Choroid plexus epithelial cell (primary cell): Measurements from ENCODE around the gene TMEM30B.
"Not testable (repeated sequence)": the region's sequence is repeated elsewhere in the genome, so short reads cannot be mapped to it uniquely, and the experiment has no call there.

Experiments
- DNase-seq: peaks from one replicate; pipeline ENCODE4 v3.0.0-alpha.2; 2010; ENCODE audit warnings: low read depth
- H3K4me3 ChIP-seq: 2 replicates; pipeline ENCODE4 v1.5.1; 2011; ENCODE audit warnings: low read depth, mild to moderate bottlenecking, control low read depth, low read length, moderate library complexity
- TF ChIP-seq, protein P1 (sequence below): conservative IDR thresholded peaks from 2 replicates; pipeline ENCODE4 v1.5.1; 2011; ENCODE audit warnings: low read depth, mild to moderate bottlenecking, control low read depth, inconsistent platforms, low read length, moderate library complexity

The TMEM30B gene

DNA sequence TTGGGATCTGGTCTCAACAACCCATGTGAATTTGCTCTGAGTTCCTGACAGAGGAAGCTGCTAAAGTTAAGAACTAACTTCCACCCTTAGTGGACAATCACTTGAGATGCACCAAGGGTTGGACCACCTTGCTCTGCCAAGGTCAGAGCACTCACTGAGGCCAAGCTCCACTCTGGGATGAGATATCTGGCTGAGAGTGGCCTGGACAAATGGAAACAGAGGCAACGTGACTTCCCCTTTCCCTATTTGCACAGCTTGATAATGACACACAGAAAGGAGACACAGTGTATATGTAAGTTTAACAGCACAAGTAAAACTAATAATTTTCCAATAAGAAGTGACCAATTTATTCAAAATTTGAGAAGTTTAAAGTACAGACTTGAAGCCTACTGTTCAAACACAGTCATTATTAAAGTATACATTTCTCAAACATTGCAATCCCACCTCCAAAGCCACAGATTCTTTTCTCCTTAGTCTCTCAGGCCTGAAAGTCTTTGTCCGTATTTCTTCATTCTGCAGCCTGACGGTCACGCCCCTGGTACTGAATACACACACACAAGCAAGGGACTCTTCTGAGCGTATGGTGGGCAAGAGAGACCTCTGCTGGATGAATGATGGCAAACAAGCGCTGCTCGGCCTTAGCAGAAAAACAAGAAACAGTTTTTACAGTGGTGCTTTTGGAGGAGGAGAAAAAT, 28.6 kb downstream of the TMEM30B start:
- H3K4me3 ChIP-seq: no peak overlapping the region
- TF ChIP-seq, protein P1, sequence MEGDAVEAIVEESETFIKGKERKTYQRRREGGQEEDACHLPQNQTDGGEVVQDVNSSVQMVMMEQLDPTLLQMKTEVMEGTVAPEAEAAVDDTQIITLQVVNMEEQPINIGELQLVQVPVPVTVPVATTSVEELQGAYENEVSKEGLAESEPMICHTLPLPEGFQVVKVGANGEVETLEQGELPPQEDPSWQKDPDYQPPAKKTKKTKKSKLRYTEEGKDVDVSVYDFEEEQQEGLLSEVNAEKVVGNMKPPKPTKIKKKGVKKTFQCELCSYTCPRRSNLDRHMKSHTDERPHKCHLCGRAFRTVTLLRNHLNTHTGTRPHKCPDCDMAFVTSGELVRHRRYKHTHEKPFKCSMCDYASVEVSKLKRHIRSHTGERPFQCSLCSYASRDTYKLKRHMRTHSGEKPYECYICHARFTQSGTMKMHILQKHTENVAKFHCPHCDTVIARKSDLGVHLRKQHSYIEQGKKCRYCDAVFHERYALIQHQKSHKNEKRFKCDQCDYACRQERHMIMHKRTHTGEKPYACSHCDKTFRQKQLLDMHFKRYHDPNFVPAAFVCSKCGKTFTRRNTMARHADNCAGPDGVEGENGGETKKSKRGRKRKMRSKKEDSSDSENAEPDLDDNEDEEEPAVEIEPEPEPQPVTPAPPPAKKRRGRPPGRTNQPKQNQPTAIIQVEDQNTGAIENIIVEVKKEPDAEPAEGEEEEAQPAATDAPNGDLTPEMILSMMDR: peak; percentile 98
- DNase-seq: peak; percentile 98

DNA sequence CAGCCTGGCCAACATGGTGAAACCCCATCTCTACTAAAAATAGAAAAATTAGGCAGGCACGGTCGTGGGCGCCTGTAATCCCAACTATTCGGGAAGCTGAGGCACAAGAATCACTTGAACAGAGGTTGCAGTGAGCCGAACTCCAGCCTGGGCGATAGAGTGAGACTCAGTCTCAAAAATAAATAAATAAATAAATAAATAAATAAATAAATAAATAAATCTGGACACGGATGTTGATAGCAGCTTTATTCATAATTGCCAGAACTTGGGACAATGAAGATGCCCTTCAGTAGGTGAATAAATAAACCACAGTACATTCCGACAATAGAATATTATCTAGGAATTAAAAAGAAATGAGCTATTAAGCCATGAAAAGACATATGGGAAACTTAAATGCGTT, 31.1 kb downstream of the TMEM30B start:
- no peak for DNase-seq
- TF ChIP-seq, protein P1: no peak
- no peak overlapping the region for H3K4me3 ChIP-seq

DNA sequence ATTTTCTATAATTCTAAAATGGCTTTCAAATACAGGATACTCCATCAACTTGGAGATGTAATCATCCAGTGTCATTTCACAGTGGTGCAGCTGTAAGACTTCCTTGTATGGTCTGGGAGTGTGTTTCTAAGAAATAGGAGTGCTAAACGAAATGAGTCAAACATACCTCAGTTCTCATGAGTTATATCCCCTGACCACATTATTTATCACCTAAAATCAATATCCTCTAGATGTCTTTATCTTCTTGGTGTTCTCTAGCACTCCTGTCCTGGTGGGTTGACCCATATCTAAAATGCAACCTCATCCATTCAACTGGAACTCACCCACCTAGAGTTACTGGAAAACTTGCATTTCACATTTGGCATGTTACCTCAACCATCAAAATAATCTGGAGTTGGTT, 33.2 kb downstream of the TMEM30B start:
- TF ChIP-seq, protein P1: no peak
- H3K4me3 ChIP-seq: no peak overlapping the region
- DNase-seq: peak; percentile 47

DNA sequence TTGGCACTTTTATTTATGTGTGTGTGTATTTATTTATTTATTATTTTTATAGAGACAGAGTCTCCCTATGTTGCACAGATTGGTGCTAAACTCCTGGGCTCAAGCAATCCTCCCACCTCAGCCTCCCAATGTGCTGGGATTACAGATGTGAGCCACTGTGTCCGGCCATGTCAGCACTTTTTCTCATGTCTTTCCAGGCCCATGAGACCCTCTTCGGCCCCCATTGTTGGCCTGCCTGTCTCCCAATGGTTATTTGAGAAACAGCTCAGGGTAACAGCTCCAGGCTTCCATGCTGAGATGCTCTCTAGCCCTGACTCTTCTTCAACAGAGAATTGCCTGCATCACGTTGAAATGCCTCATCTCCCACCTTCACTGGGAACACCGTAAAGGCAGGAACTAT, 34.4 kb downstream of the TMEM30B start:
- no peak overlapping the region for H3K4me3 ChIP-seq
- TF ChIP-seq, protein P1: no peak
- no peak for DNase-seq

DNA sequence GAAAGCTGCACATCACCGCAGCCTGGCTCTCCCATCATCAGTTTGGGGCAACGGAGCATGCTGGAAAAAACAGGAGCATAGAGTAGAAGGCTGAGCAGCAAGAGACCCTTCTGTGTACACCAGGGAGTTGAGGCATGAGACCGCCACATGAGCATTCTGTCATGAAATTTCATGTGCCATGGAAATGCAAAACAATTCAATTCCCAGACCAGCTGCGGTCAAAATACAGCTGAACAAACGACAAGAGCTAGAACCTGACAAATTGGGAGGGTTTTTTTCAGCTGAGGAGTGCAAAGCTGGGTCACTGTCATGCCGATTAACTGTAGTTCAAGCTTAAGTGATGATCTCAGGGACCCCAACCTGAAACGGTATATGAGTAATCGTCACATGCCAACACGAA, 37.1 kb downstream of the TMEM30B start:
- TF ChIP-seq, protein P1: no peak
- H3K4me3 ChIP-seq: no peak overlapping the region
- no peak for DNase-seq

DNA sequence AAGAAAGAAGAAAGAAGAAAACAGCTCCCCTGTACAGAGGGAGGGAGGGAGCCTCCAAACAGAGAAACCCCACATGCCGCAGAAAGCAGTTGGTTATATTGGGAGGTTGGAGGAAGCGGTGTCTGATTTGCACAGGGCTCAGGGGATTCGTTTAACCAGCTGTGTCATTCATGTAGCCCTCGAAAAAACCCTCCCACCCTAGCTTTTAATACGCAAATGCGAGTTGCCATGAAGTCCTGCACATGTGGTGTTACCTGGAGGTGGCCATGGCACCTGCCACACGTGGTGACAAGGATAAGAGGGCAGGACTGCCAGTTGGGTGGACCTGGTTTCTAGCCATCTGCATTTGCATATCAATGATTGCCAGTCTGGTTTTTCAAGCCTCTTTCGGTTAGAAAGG, 40.9 kb downstream of the TMEM30B start:
- TF ChIP-seq, protein P1: no peak
- no peak for DNase-seq
- no peak overlapping the region for H3K4me3 ChIP-seq

DNA sequence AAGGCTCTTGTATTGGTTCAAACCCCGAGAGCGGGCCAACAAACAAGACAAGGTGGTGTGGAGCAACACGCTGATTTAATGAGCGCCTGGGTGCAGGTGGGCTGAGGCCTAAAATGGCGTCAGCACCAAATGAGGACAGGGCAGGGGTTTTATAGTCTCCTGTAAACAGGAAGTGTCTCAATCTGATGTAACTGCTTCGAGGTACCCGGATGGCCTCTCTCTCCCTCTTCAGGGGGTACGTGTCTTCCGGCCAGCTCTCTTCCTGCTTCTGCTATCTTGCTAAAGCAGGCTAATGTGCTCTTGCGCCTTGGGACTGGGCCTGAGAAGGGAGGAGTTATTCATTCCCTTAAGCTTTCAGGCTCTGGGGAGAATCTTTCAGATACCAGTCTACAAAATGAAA, 41.9 kb downstream of the TMEM30B start:
- not testable (repeated sequence) for DNase-seq, H3K4me3 ChIP-seq
